H1 (cell line): Measurements from ENCODE around the gene SPAG16. TPM values are rescaled to one million over a fixed set of nuclear protein-coding genes. Genes with fewer than 3 reads are reported as not detected.

ENCODE experiments used
- CTCF ChIA-PET: fragments of 300-600 bp; sonication (Branson Sonifier 250); formaldehyde crosslinking; loops from one replicate; lab custom pipeline; 2021; ENCODE audit not compliant: partially characterized antibody; lab: Charles Lee
- POLR2A ChIA-PET: fragments of 300-600 bp; sonication (Branson Sonifier 250); formaldehyde crosslinking; loops from one replicate; lab custom pipeline; 2021; ENCODE audit warnings: inconsistent platforms; ENCODE audit not compliant: partially characterized antibody; lab: Charles Lee
- DNase-seq, 2 experiments: peaks; one replicate each; pipeline versions ENCODE4 v3.0.0 to v3.0.0-alpha.2; 2010 to 2022; ENCODE audit warnings: low spot score in 2 of 2, low read depth in 1 of 2, mixed read lengths in 1 of 2
- FAIRE-seq: peaks from 2 replicates; lab custom pipeline; 2011; peaks lifted over from hg19 to GRCh38; lab: Jason Lieb, UNC
- H2AFZ ChIP-seq: 2 replicates; pipeline ENCODE4 v1.8.1; 2012; ENCODE audit warnings: low read length, inconsistent platforms
- H2AK5ac ChIP-seq: 2 replicates; pipeline ENCODE4 v1.6.1; 2013; ENCODE audit warnings: low read depth, low read length
- H2BK120ac ChIP-seq: replicated peaks from 2 replicates; pipeline ENCODE3; 2013; ENCODE audit warnings: low read depth, low read length, inconsistent platforms
- H2BK12ac ChIP-seq: 2 replicates; pipeline ENCODE4 v1.6.1; 2013; ENCODE audit warnings: low read depth, low read length
- H2BK15ac ChIP-seq: 2 replicates; pipeline ENCODE4 v1.6.1; 2013; ENCODE audit warnings: low read length
- H2BK20ac ChIP-seq: 2 replicates; pipeline ENCODE4 v1.6.1; 2013; ENCODE audit warnings: low read length
- H2BK5ac ChIP-seq: 2 replicates; pipeline ENCODE4 v1.6.1; 2013; ENCODE audit warnings: low read depth, low read length
- H3K14ac ChIP-seq: 2 replicates; pipeline ENCODE4 v1.6.1; 2013; ENCODE audit warnings: inconsistent platforms; ENCODE audit not compliant: insufficient read length
- H3K18ac ChIP-seq: 2 replicates; pipeline ENCODE4 v1.6.1; 2013; ENCODE audit warnings: low read length; ENCODE audit errors: extremely low read depth
- H3K23ac ChIP-seq: 2 replicates; pipeline ENCODE4 v1.6.1; 2013; ENCODE audit warnings: inconsistent platforms; ENCODE audit not compliant: insufficient read length
- H3K23me2 ChIP-seq: 2 replicates; pipeline ENCODE4 v1.6.1; 2013; ENCODE audit warnings: low read depth, low read length
- H3K27ac ChIP-seq: 2 replicates; pipeline ENCODE4 v1.6.1; 2011; ENCODE audit warnings: low read depth, low read length, inconsistent platforms
- H3K27me3 ChIP-seq, 4 experiments: replicated peaks in 1 of 4; 1 replicate in 1 of 4; 2 replicates in 3 of 4; pipeline versions ENCODE4 v1.6.1 to v1.8.1; 2011 to 2013; ENCODE audit warnings: low read length in 3 of 4, mild to moderate bottlenecking in 3 of 4, inconsistent platforms in 2 of 4, mixed read lengths in 2 of 4, moderate library complexity in 1 of 4; ENCODE audit not compliant: control insufficient read depth in 3 of 4, insufficient read depth in 3 of 4; ENCODE audit errors: extremely low read depth in 1 of 4
- H3K36me3 ChIP-seq, 4 experiments: 2 replicates each; pipeline versions ENCODE4 v1.6.1 to v1.8.1; 2011 to 2013; ENCODE audit warnings: mild to moderate bottlenecking in 4 of 4, low read length in 3 of 4, moderate library complexity in 2 of 4, control low read depth in 1 of 4, inconsistent platforms in 1 of 4; ENCODE audit not compliant: insufficient read depth in 4 of 4, control insufficient read depth in 2 of 4
- H3K4ac ChIP-seq: replicated peaks from 2 replicates; pipeline ENCODE3; 2013; ENCODE audit warnings: low read length, low read depth, mixed read lengths, inconsistent platforms; ENCODE audit not compliant: insufficient read length
- H3K4me1 ChIP-seq, 4 experiments: replicated peaks in 1 of 4; 1 replicate in 1 of 4; 2 replicates in 3 of 4; pipeline versions ENCODE4 v1.6.1 to v1.8.1; 2011 to 2013; ENCODE audit warnings: low read length in 3 of 4, inconsistent platforms in 2 of 4, mixed read lengths in 1 of 4; ENCODE audit not compliant: insufficient read depth in 4 of 4, control insufficient read depth in 3 of 4
- H3K4me2 ChIP-seq, 2 experiments: 2 replicates each; pipeline versions ENCODE4 v1.6.1 to v1.8.1; 2011 to 2013; ENCODE audit warnings: low read depth in 2 of 2, low read length in 2 of 2, control low read depth in 1 of 2, inconsistent platforms in 1 of 2, mild to moderate bottlenecking in 1 of 2; ENCODE audit not compliant: insufficient read depth in 1 of 2
- H3K4me3 ChIP-seq, 4 experiments: fragments of 200-600, 300-600 bp in 1 of 4; sonication (generic), shearing (Covaris generic), sonication (Bioruptor Twin) in 1 of 4; 2 replicates each; pipeline versions ENCODE4 v1.5.1 to v1.8.1; 2011 to 2016; ENCODE audit warnings: low read length in 4 of 4, low read depth in 3 of 4, control low read depth in 2 of 4, inconsistent platforms in 2 of 4, mild to moderate bottlenecking in 2 of 4, mixed read lengths in 1 of 4, moderate library complexity in 1 of 4; ENCODE audit not compliant: insufficient read depth in 2 of 4; ENCODE audit errors: extremely low read depth in 1 of 4
- H3K56ac ChIP-seq: replicated peaks from 2 replicates; pipeline ENCODE3; 2013; ENCODE audit warnings: low read depth, mild to moderate bottlenecking, mixed read lengths, low read length, inconsistent platforms; ENCODE audit not compliant: insufficient read length
- H3K79me1 ChIP-seq: 2 replicates; pipeline ENCODE4 v1.6.1; 2013; ENCODE audit warnings: low read depth, low read length, control low read depth
- H3K79me2 ChIP-seq, 2 experiments: 2 replicates each; pipeline versions ENCODE4 v1.6.1 to v1.8.1; 2012 to 2013; ENCODE audit warnings: low read length in 2 of 2, mild to moderate bottlenecking in 2 of 2, inconsistent platforms in 1 of 2; ENCODE audit not compliant: insufficient read depth in 2 of 2, control insufficient read depth in 1 of 2
- H3K9ac ChIP-seq, 4 experiments: replicated peaks in 1 of 4; 1 replicate in 1 of 4; 2 replicates in 3 of 4; pipeline versions ENCODE4 v1.6.1 to v1.8.1; 2011 to 2013; ENCODE audit warnings: low read depth in 3 of 4, low read length in 3 of 4, control low read depth in 2 of 4, mild to moderate bottlenecking in 2 of 4, moderate library complexity in 2 of 4, inconsistent platforms in 1 of 4; ENCODE audit errors: extremely low read depth in 1 of 4
- H3K9me3 ChIP-seq, 2 experiments: 2 replicates each; pipeline versions ENCODE4 v1.6.1 to v1.8.1; 2012 to 2013; ENCODE audit warnings: mild to moderate bottlenecking in 2 of 2, moderate library complexity in 2 of 2, control low read depth in 1 of 2, inconsistent platforms in 1 of 2, low read depth in 1 of 2, low read length in 1 of 2, mixed read lengths in 1 of 2; ENCODE audit not compliant: insufficient read depth in 2 of 2
- H4K20me1 ChIP-seq, 2 experiments: replicated peaks in 1 of 2; 2 replicates each; pipeline versions ENCODE3 to v1.8.1; 2011 to 2013; ENCODE audit warnings: inconsistent platforms in 2 of 2, low read length in 2 of 2, mild to moderate bottlenecking in 1 of 2; ENCODE audit not compliant: insufficient read depth in 2 of 2, control insufficient read depth in 1 of 2
- H4K5ac ChIP-seq: 2 replicates; pipeline ENCODE4 v1.6.1; 2013; ENCODE audit warnings: low read length, low read depth, mixed read lengths, inconsistent platforms; ENCODE audit not compliant: insufficient read length
- H4K8ac ChIP-seq: 2 replicates; pipeline ENCODE4 v1.8.0; 2013; ENCODE audit warnings: mild to moderate bottlenecking, moderate library complexity, low read length, inconsistent platforms; ENCODE audit not compliant: insufficient read depth; ENCODE audit errors: extremely low read depth
- H4K91ac ChIP-seq: replicated peaks from 2 replicates; pipeline ENCODE3; 2013; ENCODE audit warnings: low read length, mixed read lengths, inconsistent platforms; ENCODE audit not compliant: insufficient read length
- ASH2L ChIP-seq: fragments of 200-600, 300-600 bp; sonication (generic); IDR thresholded peaks from one replicate; pipeline ENCODE4 v1.7.1; 2017; ENCODE audit warnings: low read length
- BACH1 ChIP-seq: IDR thresholded peaks from 2 replicates; pipeline ENCODE4 v1.6.1; 2012; ENCODE audit warnings: low read length, improper control_type of control experiment
- EGR1 ChIP-seq: IDR thresholded peaks from 2 replicates; pipeline ENCODE4 v1.6.1; 2011; ENCODE audit warnings: low read depth, low read length, borderline replicate concordance
- JUND ChIP-seq: IDR thresholded peaks from 2 replicates; pipeline ENCODE4 v1.6.1; 2011; ENCODE audit warnings: mild to moderate bottlenecking, improper control_type of control experiment, low read length
- KDM1A ChIP-seq: fragments of 200-600, 300-600 bp; sonication (generic); IDR thresholded peaks from 2 replicates; pipeline ENCODE4 v1.7.1; 2016; ENCODE audit warnings: mild to moderate bottlenecking, low read length, borderline replicate concordance
- POLR2AphosphoS5 ChIP-seq: IDR thresholded peaks from 2 replicates; pipeline ENCODE4 v1.6.1; 2011; ENCODE audit warnings: low read depth, low read length
- RBBP5 ChIP-seq: IDR thresholded peaks from 2 replicates; pipeline ENCODE4 v1.7.1; 2012; ENCODE audit warnings: low read depth, mild to moderate bottlenecking, inconsistent platforms, low read length, moderate library complexity, borderline replicate concordance
- RFX5 ChIP-seq: IDR thresholded peaks from 2 replicates; pipeline ENCODE4 v1.6.1; 2011; ENCODE audit warnings: low read depth, low read length, improper control_type of control experiment, borderline replicate concordance
- SRF ChIP-seq: IDR thresholded peaks from 2 replicates; pipeline ENCODE4 v1.6.1; 2011; ENCODE audit warnings: mild to moderate bottlenecking, low read depth, low read length, moderate library complexity
- TAF7 ChIP-seq: optimal IDR thresholded peaks from 2 replicates; pipeline ENCODE3; 2011; ENCODE audit warnings: low read depth, mild to moderate bottlenecking, inconsistent platforms, low read length, moderate library complexity, borderline replicate concordance
- TBP ChIP-seq: IDR thresholded peaks from 2 replicates; pipeline ENCODE4 v1.6.1; 2011; ENCODE audit warnings: low read depth, low read length, improper control_type of control experiment
- YY1 ChIP-seq: IDR thresholded peaks from 2 replicates; pipeline ENCODE4 v1.6.1; 2011; ENCODE audit warnings: low read depth, mild to moderate bottlenecking, low read length
- WGBS, 2 experiments: shearing (Covaris generic) in 1 of 2; methylation state at CpG; one replicate each; pipeline versions ENCODE4 v1.1.6 to v1.1.7; 2013 to 2015; ENCODE audit warnings: low lambda C conversion rate in 2 of 2, mixed read lengths in 2 of 2, inconsistent platforms in 1 of 2, low coverage in 1 of 2, missing lambda C conversion rate in 1 of 2; ENCODE audit not compliant: insufficient replicate concordance in 2 of 2, insufficient coverage in 1 of 2, insufficient read length in 1 of 2; ENCODE audit errors: extremely low coverage in 1 of 2, missing lambda C conversion rate in 1 of 2; 5-methylcytosine and 5-hydroxymethylcytosine counted together
- polyA plus RNA-seq, 7 experiments: library from polyadenylated mRNA; depleted of rRNA in 3 of 7; stranded (reverse) in 5 of 7; unstranded in 2 of 7; fragments of >200 nt in 5 of 7; fragments of 200-250 nt in 2 of 7; gene quantifications; 1 replicate in 5 of 7; 2 replicates in 1 of 7; 4 replicates in 1 of 7; pipeline versions ENCODE4 v1.2.1 to v1.2.3, GENCODE V29; 2011 to 2013; ENCODE audit warnings: missing spikeins in 2 of 7, mixed read lengths in 2 of 7
- total RNA-seq: library from RNA; stranded (reverse); fragmentation: NEBNext Ultra II Directional; extraction: Animal tissue kit (Norgen Biotek cat#: 25700); gene quantifications from 2 replicates; pipeline ENCODE4 v1.2.1, GENCODE V29; 2021

Gene SPAG16
- total and polyA plus RNA-seq, 2 of the 8 experiments (the other 6 are each of a cell fraction or from before 2014, with no cell fraction given) = 6.0 to 14.9 TPM

GRCh38 chr2:214031566-214031965, 747.3 kb downstream of the SPAG16 start:
- H2BK5ac ChIP-seq = no peak overlapping the region
- FAIRE-seq (no peak), DNase-seq (no peak)
- no peak overlapping the region for H2BK12ac ChIP-seq
- H3K27me3 ChIP-seq = no peaks in the 10 kb centered on the region
- no peak overlapping the region for H4K91ac ChIP-seq
- H3K4ac ChIP-seq = no peak overlapping the region
- no peak overlapping the region for H3K4me2 ChIP-seq
- ChIA-PET CTCF (interaction anchor here (0.6 kb wide), 1 partner anchor 1277 kb away, joined by 3 read pairs; no protein-coding TSS in a partner anchor), POLR2A (no interaction called here)
- no peak overlapping the region for H3K23ac ChIP-seq
- no peak overlapping the region for H3K27ac ChIP-seq
- H3K56ac ChIP-seq = no peak overlapping the region
- no peak overlapping the region for H2BK20ac ChIP-seq
- no peak overlapping the region for H2BK15ac ChIP-seq
- no peaks in the 10 kb centered on the region for H3K36me3 ChIP-seq
- no peak overlapping the region for H4K8ac ChIP-seq
- H2AFZ ChIP-seq = no peak overlapping the region
- no peaks in the 10 kb centered on the region for H3K9me3 ChIP-seq
- no peak overlapping the region for H2BK120ac ChIP-seq
- no peak overlapping the region for H4K5ac ChIP-seq
- H4K20me1 ChIP-seq = no peaks in the 10 kb centered on the region
- H3K14ac ChIP-seq = no peak overlapping the region
- no peak overlapping the region for H3K18ac ChIP-seq
- no peak overlapping the region for H3K4me3 ChIP-seq
- H3K23me2 ChIP-seq = no peaks in the 10 kb centered on the region
- no peak overlapping the region for H2AK5ac ChIP-seq
- H3K79me2 ChIP-seq = no peaks in the 10 kb centered on the region
- 57% methylated on average over 1 of the region's 1 CpG; no CpG with 5 or more reads in 1 of the 2 experiments for WGBS, 2 experiments
- peaks cover 0 to 3% (median 1%) of the 10 kb centered on the region in 4 experiments; a peak in 1 of 7 replicates for H3K4me1 ChIP-seq
- no peaks in the 10 kb centered on the region for H3K79me1 ChIP-seq
- no peak overlapping the region for H3K9ac ChIP-seq
- no peak for TF ChIP-seq JUND
- no peak for TF ChIP-seq BACH1
- TF ChIP-seq RBBP5 = no peak
- TF ChIP-seq ASH2L = no peak
- no peak for TF ChIP-seq POLR2AphosphoS5
- no peak for TF ChIP-seq SRF
- no peak for TF ChIP-seq TBP
- no peak for TF ChIP-seq EGR1
- no peak for TF ChIP-seq YY1
- no peak for TF ChIP-seq RFX5
- TF ChIP-seq TAF7 = no peak
- no peak for TF ChIP-seq KDM1A
